Adrenal gland (tissue), 5 donors: ENCODE measurements around the gene SRPK2.

ENCODE experiments used
- POLR2A ChIP-seq, 2 donors: fragments of 450-650 bp; IDR thresholded peaks; one replicate each; pipeline ENCODE4 v1.6.1; 2017; ENCODE audit warnings: antibody characterized with exemption in 2 of 2, mild to moderate bottlenecking in 2 of 2, moderate library complexity in 1 of 2
- TF ChIP-seq, protein P1 (sequence below), 6 experiments: fragments of 450-650 bp in 4 of 6; fragments of 200-600 bp in 2 of 6; sonication (generic) in 1 of 6; IDR thresholded peaks; 1 replicate in 5 of 6; 2 replicates in 1 of 6; pipeline versions ENCODE4 v1.5.1 to v1.8.0; 2016 to 2021; ENCODE audit warnings: antibody characterized with exemption in 6 of 6, mild to moderate bottlenecking in 2 of 6, moderate library complexity in 1 of 6
- donor health status: DM: no; HTN: no; CAD: no.

GRCh38 chr7:105196473-105196872, 192.2 kb downstream of the SRPK2 start:
- TF ChIP-seq, protein P1, sequence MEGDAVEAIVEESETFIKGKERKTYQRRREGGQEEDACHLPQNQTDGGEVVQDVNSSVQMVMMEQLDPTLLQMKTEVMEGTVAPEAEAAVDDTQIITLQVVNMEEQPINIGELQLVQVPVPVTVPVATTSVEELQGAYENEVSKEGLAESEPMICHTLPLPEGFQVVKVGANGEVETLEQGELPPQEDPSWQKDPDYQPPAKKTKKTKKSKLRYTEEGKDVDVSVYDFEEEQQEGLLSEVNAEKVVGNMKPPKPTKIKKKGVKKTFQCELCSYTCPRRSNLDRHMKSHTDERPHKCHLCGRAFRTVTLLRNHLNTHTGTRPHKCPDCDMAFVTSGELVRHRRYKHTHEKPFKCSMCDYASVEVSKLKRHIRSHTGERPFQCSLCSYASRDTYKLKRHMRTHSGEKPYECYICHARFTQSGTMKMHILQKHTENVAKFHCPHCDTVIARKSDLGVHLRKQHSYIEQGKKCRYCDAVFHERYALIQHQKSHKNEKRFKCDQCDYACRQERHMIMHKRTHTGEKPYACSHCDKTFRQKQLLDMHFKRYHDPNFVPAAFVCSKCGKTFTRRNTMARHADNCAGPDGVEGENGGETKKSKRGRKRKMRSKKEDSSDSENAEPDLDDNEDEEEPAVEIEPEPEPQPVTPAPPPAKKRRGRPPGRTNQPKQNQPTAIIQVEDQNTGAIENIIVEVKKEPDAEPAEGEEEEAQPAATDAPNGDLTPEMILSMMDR (IDR thresholded peaks at IDR 0.05) = no peak
- TF ChIP-seq POLR2A (IDR thresholded peaks at IDR 0.05) = no peak
